ENCODE measurements around the gene AUTS2. TPM values are rescaled to one million over a fixed set of nuclear protein-coding genes. Genes with fewer than 3 reads are reported as not detected.

Gene AUTS2
- total RNA-seq, 2 donors from 2014 or later = 0.53 to 2.2 TPM

DNA sequence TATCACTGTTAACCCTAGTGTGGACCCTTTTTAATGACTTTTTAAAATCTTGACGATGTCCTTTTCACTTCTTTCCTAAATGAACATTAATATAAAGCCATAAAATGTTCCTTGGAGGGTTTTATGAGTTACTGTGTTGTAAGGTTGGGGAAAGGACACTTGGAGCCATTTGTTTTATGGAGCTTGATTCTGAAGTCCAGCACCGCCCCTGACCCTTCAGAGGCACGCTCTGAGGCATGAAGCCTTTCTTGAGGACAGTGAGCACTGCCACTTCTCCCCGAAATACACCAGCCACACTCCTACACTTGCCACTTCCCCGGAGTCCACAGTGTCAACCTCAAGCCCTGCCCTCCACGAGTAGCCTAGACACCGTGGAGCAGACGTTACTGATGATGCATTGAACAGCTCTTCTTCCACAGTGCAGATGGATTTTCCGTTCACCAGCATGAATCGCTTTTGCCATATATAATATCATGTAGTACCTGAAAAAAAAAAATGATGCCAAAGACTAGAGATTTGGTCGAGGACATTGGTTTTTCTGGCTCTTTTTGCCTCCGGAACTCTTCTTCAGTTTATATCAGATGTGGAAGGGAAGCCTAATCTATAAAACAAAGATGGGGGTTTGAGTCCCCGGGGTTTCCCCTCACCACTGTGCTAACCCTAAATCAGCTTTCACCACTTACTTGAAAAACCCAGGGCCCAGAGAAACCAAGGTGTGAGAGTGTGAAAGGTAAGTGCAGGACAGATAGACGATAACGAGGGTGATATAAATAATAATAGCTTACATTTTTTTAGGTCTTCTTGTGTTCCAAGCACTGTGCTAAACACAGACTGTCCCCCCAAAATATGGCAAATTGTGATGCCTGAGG is 881.1 kb downstream of the AUTS2 start:
- H3K27ac Mint-ChIP-seq = no peak overlapping the region
- H3K36me3 Mint-ChIP-seq = no peaks in the 10 kb centered on the region
- peaks cover 5 to 8% of the 10 kb centered on the region in 2 donors for H3K9me3 Mint-ChIP-seq
- no peak for ATAC-seq
- DNase-seq (ENCODE audit: low spot score in 2 of 2) = no peak

- no peaks in the 10 kb centered on the region for H3K36me3 Mint-ChIP-seq
- H3K27ac Mint-ChIP-seq = no peak overlapping the region
- no peak for DNase-seq (ENCODE audit: low spot score in 2 of 2)
- ATAC-seq = no peak
- H3K9me3 Mint-ChIP-seq = peaks cover 5 to 6% of the 10 kb centered on the region in 2 donors
Measured at GRCh38 chr7:70480927-70481569, 882.8 kb downstream of the AUTS2 start.

DNA sequence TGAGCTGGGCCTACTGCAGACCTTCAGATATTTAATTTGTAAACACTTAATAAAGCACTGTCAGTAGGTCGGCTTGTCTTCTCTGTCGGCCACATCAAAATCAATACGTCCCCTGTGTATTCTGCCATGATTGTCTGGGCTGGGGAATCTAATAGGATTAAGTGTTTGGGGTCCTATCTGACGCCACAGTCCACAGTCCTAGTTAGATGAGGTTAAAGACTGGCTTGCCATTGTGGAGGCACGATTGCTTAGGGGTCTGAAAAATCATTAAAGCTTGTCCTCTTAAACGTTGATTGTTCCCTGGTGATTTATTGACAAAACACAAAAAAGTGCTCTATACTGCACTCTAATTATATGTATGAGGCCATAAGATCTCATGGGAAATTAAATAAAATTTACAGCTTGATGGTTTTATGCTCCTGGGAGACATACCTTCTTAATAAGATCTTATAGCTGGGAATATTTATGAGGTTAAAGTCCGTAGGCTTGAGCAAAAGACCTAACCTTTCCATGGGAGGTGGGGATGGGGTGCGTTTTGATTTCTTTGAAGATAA is 883.4 kb downstream of the AUTS2 start:
- no peak for DNase-seq (ENCODE audit: low spot score in 2 of 2)
- Mint-ChIP-seq H3K36me3 (no peaks in the 10 kb centered on the region), H3K9me3 (peaks cover 5 to 6% of the 10 kb centered on the region in 2 donors), H3K27ac (no peak overlapping the region)
- ATAC-seq = no peak

DNA sequence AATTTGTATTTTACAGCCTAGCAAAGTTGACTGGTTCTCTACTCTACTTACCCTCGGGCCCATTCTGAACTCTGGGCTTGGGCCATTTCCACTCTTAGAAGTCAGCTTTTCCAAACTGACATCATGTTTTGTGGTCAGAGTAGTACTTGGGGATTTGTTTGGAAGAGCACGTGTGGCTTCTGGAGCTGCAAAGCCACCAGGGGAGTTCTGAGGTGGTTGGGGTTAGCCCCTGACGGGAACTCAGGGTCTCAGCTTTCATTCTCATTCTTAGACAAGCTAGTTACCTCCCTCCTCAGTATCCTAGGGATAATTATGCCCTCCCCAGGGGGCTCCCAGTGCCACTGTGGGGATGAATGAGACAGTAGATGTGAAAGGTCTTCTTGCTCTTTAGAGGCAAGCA is 886.0 kb downstream of the AUTS2 start:
- H3K27ac Mint-ChIP-seq = no peak overlapping the region
- no peak for DNase-seq (ENCODE audit: low spot score in 2 of 2)
- ATAC-seq = no peak
- peaks cover 6 to 9% of the 10 kb centered on the region in 2 donors for H3K9me3 Mint-ChIP-seq
- no peaks in the 10 kb centered on the region for H3K36me3 Mint-ChIP-seq

GRCh38 chr7:70486977-70487376 is 888.7 kb downstream of the AUTS2 start:
- ATAC-seq (no peak), DNase-seq (ENCODE audit: low spot score in 2 of 2) (no peak)
- Mint-ChIP-seq H3K9me3 (peaks cover 3 to 9% of the 10 kb centered on the region in 2 donors), H3K27ac (no peak overlapping the region), H3K36me3 (no peaks in the 10 kb centered on the region)

DNA sequence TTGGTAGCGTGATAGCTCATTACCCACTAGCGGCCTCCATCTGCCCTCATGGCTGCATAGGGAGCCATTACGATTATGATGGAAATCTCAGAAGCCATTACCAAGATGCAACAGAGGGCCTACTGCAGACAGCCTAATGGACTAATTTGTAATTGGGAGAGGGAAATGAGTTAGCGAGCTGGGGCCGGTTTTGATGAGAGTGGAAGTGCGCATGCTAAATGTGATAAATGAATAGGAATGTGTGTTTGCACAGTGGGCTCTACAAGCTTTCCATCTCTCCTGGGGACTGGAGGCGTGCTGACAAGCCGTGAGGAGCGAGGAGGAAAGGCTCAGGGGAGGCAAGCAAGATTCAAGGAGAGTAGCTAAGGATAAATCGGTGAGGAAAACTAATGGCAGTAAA is 889.2 kb downstream of the AUTS2 start:
- DNase-seq (ENCODE audit: low spot score in 2 of 2) (no peak), ATAC-seq (no peak)
- H3K27ac Mint-ChIP-seq = no peak overlapping the region
- H3K9me3 Mint-ChIP-seq = peaks cover 3 to 9% of the 10 kb centered on the region in 2 donors
- no peaks in the 10 kb centered on the region for H3K36me3 Mint-ChIP-seq

- DNase-seq (ENCODE audit: low spot score in 2 of 2) (no peak), ATAC-seq (no peak)
- H3K9me3 Mint-ChIP-seq = peaks cover 3 to 9% of the 10 kb centered on the region in 2 donors
- no peak overlapping the region for H3K27ac Mint-ChIP-seq
- H3K36me3 Mint-ChIP-seq = no peaks in the 10 kb centered on the region
Measured at GRCh38 chr7:70487886-70488285, 889.6 kb downstream of the AUTS2 start.

DNA sequence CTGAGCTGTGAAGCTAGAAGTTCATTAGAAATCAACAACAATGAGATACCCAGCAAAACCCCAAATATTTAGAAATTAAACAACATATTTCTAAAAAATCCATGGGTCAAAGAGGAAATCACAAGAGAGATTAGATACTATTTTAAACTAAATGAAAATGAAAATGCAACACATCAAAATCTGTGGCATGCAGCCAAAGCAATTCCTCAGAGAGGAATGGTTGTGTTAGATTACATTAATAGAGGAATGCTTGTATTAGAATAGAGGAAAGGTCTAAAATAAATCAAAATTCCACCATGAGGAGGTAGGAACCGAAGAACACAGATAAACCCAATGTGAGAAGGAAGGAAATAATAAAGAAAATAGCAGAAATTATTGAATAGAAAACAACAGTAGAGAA is 891.5 kb downstream of the AUTS2 start:
- no peak for ATAC-seq
- peaks cover 3 to 9% of the 10 kb centered on the region in 2 donors for H3K9me3 Mint-ChIP-seq
- no peaks in the 10 kb centered on the region for H3K36me3 Mint-ChIP-seq
- DNase-seq (ENCODE audit: low spot score in 2 of 2) = no peak
- H3K27ac Mint-ChIP-seq = no peak overlapping the region

DNA sequence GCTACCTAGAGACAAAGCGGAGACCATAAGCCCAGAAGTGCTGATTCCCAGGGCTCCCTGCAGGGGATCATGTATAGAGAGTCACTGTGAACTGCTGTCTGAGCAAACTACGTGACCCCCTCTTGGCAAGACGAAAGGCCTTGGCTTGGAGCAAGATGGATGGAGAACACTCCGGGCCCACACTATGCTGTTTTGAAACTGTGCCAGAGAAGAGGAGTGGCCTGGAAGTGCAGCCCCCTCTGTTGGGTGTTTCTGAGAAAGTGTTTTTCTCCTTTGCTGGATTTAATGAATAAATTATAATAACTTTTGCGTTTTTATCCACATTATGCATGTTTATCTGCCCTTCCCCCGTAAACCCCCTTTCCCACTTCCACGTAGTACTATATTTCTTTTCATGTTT is 894.4 kb downstream of the AUTS2 start:
- Mint-ChIP-seq H3K36me3 (no peaks in the 10 kb centered on the region), H3K9me3 (peaks cover 3 to 6% of the 10 kb centered on the region in 2 donors), H3K27ac (no peak overlapping the region)
- DNase-seq (ENCODE audit: low spot score in 2 of 2) (no peak), ATAC-seq (no peak)

DNA sequence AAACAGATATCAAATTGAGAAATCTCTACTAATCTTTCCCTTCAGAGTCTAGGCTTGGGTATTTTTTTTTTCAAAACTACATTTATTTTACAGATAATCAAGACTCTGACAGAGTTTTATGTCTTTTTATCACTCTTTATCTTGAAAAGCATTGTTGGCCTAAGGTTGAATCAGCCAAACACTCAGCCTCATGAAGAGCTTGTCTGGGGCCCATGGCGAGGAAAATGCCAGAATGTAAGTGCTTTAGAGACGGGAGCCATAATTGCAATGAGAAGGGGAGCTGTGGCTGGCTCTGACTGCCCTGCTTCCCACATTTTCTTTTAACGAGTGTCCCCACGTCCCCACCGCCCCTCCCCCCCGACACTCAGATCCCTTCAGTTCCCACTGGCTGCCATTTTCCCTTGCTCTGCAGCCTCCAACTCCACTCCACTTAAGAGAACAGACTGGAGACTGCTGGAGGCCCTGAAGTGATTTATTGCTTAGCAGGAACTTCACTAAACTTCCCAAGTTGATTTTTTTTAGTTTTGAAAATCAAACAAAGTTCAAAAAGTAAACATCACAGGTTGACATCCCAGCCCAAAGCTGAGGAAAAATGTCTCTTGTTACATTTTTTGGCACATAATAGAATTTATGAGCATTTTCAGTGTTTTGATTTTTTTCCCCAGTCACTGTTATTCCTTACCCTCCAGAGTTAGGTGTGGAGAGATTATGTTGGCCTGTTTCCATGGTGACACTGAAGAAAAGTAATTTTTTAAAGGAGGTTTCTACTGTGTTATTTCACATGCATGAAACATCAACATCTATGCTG is 896.2 kb downstream of the AUTS2 start:
- H3K27ac Mint-ChIP-seq = no peak overlapping the region
- H3K36me3 Mint-ChIP-seq = no peaks in the 10 kb centered on the region
- DNase-seq (ENCODE audit: low spot score in 2 of 2) (no peak), ATAC-seq (no peak)
- H3K9me3 Mint-ChIP-seq = peaks cover 3 to 4% of the 10 kb centered on the region in 2 donors

GRCh38 chr7:70495033-70495376 is 896.7 kb downstream of the AUTS2 start:
- no peaks in the 10 kb centered on the region for H3K36me3 Mint-ChIP-seq
- H3K27ac Mint-ChIP-seq = no peak overlapping the region
- DNase-seq (ENCODE audit: low spot score in 2 of 2) = no peak
- no peak for ATAC-seq
- peaks cover under 1 to 3% of the 10 kb centered on the region in 2 donors for H3K9me3 Mint-ChIP-seq

GRCh38 chr7:70497793-70498192 is 899.5 kb downstream of the AUTS2 start:
- H3K36me3 Mint-ChIP-seq = no peaks in the 10 kb centered on the region
- H3K9me3 Mint-ChIP-seq = no peaks in the 10 kb centered on the region
- no peak for ATAC-seq
- no peak overlapping the region for H3K27ac Mint-ChIP-seq
- no peak for DNase-seq (ENCODE audit: low spot score in 2 of 2)

DNA sequence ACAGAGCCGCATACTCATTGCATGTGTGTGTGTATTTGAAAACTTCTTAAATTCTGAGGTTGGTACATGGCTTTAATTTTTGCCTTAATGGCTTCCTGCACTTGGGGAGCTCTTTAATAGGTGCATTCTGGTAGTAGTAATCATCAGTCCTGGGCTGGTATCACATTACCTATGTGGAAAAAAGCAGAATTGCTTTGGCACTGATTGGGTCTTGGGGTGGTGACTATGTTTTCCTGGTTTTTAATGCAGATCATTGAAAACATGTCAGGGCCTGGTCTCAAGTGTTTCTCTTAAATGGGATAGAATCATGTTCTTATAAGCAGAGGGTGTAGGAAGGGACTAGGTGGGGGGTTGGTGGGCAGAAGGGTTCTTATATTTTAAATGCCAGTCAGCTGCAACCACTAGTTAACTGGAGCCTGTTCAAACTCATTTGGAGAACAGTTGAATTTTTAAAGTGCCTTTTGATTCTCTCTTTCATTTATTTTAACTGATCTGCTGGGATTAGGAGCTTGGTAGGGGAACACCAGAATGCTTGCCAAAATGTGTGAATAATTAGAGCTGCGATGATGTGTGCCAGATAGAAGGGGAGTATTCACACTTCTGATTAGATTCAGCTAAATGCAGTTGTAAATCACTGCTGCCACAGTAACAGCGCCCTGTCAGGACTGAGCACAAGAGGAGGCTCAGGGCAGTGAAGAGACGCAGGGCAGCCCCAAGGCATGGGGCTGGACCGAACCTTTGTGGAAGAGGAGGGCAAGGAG is 900.1 kb downstream of the AUTS2 start:
- Mint-ChIP-seq H3K9me3 (no peaks in the 10 kb centered on the region), H3K36me3 (no peaks in the 10 kb centered on the region), H3K27ac (no peak overlapping the region)
- DNase-seq (ENCODE audit: low spot score in 2 of 2) = no peak
- no peak for ATAC-seq

DNA sequence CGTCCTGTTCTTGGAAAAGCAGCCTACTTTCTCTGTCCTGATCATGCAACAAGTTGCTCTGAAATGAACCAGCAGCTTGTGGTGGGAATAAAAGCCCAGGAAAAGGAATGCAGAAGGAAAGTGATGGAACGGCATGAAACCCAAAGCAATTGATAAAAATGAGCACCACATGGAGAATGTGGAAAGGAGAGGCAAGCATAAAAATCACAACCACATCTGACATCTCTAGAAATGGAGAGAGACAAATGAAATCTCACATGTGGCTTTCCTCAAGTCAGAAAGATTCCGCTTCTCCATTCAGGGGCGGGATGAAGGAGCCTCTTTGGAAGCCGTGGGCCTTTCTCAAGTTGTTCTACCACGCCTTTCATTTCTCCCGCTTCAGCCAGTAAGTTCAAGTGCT is 902.0 kb downstream of the AUTS2 start:
- no peak for DNase-seq (ENCODE audit: low spot score in 2 of 2)
- Mint-ChIP-seq H3K27ac (no peak overlapping the region), H3K36me3 (no peaks in the 10 kb centered on the region), H3K9me3 (no peaks in the 10 kb centered on the region)
- no peak for ATAC-seq

GRCh38 chr7:70502117-70502863 is 904.0 kb downstream of the AUTS2 start:
- H3K27ac Mint-ChIP-seq = no peak overlapping the region
- ATAC-seq (no peak), DNase-seq (ENCODE audit: low spot score in 2 of 2) (no peak)
- no peaks in the 10 kb centered on the region for H3K9me3 Mint-ChIP-seq
- H3K36me3 Mint-ChIP-seq = no peaks in the 10 kb centered on the region

DNA sequence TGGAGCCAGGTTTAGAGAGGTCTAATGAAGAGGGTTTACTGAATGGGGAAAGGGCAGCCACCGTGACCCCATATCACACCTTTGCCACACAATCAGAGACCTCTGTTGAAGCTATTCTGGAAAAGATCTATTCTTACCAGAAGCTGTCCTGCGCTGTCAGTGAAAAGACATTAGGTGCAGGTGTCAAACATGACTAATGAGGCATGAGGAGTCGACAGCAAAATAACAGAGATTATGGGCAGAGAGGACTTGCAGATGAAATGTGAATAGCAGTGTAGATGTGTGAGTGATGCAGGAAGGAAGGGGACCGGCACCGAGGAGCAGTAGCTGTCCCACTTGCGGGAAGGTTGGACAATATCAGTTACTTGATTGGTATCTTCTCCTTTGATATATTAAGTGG is 906.0 kb downstream of the AUTS2 start:
- Mint-ChIP-seq H3K9me3 (no peaks in the 10 kb centered on the region), H3K36me3 (no peaks in the 10 kb centered on the region), H3K27ac (no peak overlapping the region)
- ATAC-seq = no peak
- no peak for DNase-seq (ENCODE audit: low spot score in 2 of 2)

Data from activated naive CD4-positive, alpha-beta T cell treated with anti-CD3 and anti-CD28 coated beads, Interleukin-2, amount 50 U/mL, for 72 hours (primary cell).